22Rv1 (cell line): ENCODE data around the gene ARL14.

Source experiments
- CTCF ChIP-seq: fragments of 450-650 bp; IDR thresholded peaks from 2 replicates; pipeline ENCODE4 v1.5.1; 2017; ENCODE audit warnings: mild to moderate bottlenecking
- ZFX ChIP-seq: fragments of 450-650 bp; IDR thresholded peaks from 2 replicates; pipeline ENCODE4 v1.6.1; 2017; ENCODE audit warnings: antibody characterized with exemption, borderline replicate concordance

- TF ChIP-seq CTCF: no peak
- TF ChIP-seq ZFX: no peak
Measured at GRCh38 chr3:160719710-160720109, 42.8 kb downstream of the ARL14 start.
